MCF 10A (cell line): ENCODE measurements around the gene FERMT2. TPM values are rescaled to one million over a fixed set of nuclear protein-coding genes. Genes with fewer than 3 reads are reported as not detected.
"Not testable (repeated sequence)": the region's sequence is repeated elsewhere in the genome, so short reads cannot be mapped to it uniquely, and the experiment has no call there.

ENCODE experiments used
- BruUV-seq: library from RNA; stranded (reverse); fragments of 400-500 nt; replicated peaks from 2 replicates; lab custom pipeline; 2021; lab: Mats Ljungman, UMichigan
- CTCF ChIA-PET: fragments of 300-600 bp; sonication (Branson Sonifier 250); formaldehyde crosslinking; extraction: SDS; loops from one replicate; lab custom pipeline; 2021; ENCODE audit warnings: antibody characterized with exemption, inconsistent platforms; lab: Yijun Ruan, JAX
- POLR2A ChIA-PET: fragments of 300-600, 350-650 bp; sonication (Branson Sonifier 250); formaldehyde crosslinking; extraction: SDS; loops from one replicate; lab custom pipeline; 2020; ENCODE audit warnings: antibody characterized with exemption, inconsistent platforms; lab: Yijun Ruan, JAX
- DNase-seq: peaks from one replicate; pipeline ENCODE4 v3.0.0-alpha.2; 2018; ENCODE audit not compliant: unreplicated experiment
- H3K27ac Mint-ChIP-seq: one replicate; pipeline ENCODE4 v1.8.0; 2022; ENCODE audit warnings: mild to moderate bottlenecking, low read depth, mixed read lengths; ENCODE audit not compliant: unreplicated experiment
- H3K27me3 Mint-ChIP-seq: one replicate; pipeline ENCODE4 v1.8.0; 2022; ENCODE audit warnings: mixed read lengths; ENCODE audit not compliant: insufficient read depth, unreplicated experiment
- H3K36me3 Mint-ChIP-seq: one replicate; pipeline ENCODE4 v1.8.0; 2022; ENCODE audit warnings: mild to moderate bottlenecking, moderate library complexity, mixed read lengths; ENCODE audit not compliant: insufficient read depth, unreplicated experiment
- H3K4me1 Mint-ChIP-seq: one replicate; pipeline ENCODE4 v1.8.0; 2022; ENCODE audit warnings: mixed read lengths; ENCODE audit not compliant: insufficient read depth, unreplicated experiment
- H3K4me3 Mint-ChIP-seq: one replicate; pipeline ENCODE4 v1.8.0; 2022; ENCODE audit warnings: mild to moderate bottlenecking, moderate library complexity, mixed read lengths; ENCODE audit not compliant: unreplicated experiment
- H3K9me3 Mint-ChIP-seq: one replicate; pipeline ENCODE4 v1.8.0; 2022; ENCODE audit warnings: mixed read lengths; ENCODE audit not compliant: unreplicated experiment
- CTCF ChIP-seq: fragments of 200-600 bp; IDR thresholded peaks from one replicate; pipeline ENCODE4 v1.8.0; 2022; ENCODE audit warnings: antibody characterized with exemption, mild to moderate bottlenecking; ENCODE audit not compliant: unreplicated experiment
- intact Hi-C: fragments of 100-400 bp; cut with micrococcal nuclease; formaldehyde crosslinking; loops from 2 replicates; pipeline ENCODE4 v1.14.1; 2022
- total RNA-seq: library from RNA; stranded (reverse); gene quantifications from 2 replicates; pipeline ENCODE4 v1.2.3, GENCODE V29; 2022

Gene FERMT2
- total RNA-seq, 1 experiment from 2014 or later = 62.7 TPM

DNA sequence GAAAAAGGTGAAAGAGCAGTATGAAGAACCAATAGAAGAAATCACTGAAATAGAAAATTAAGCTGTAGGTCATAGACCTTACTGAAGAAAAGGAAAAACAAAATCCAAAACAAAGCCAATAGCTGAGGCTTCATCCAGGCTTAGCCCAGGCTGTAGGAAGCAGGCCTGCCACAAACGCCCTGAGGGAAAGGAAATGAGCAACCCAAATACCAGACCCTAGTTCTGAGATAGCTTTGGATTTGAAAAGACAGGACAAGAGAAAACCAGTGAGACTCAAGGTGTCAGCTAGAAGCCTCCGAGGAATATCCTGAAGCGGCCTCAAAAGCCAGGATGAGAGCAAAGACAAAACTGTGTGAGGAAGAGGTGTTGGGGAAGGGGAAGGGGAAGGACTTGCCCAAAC, 79.2 kb downstream of the FERMT2 start:
- Mint-ChIP-seq H3K27ac (peak overlapping the region; percentile 96), H3K9me3 (no peaks in the 10 kb centered on the region), H3K4me1 (peaks cover 40% of the 10 kb centered on the region), H3K27me3 (no peaks in the 10 kb centered on the region), H3K36me3 (peaks cover 53% of the 10 kb centered on the region), H3K4me3 (no peak overlapping the region)
- BruUV-seq = no TSS peak
- ChIA-PET CTCF (interaction anchor here (0.6 to 1.4 kb wide), 3 partner anchors 73 to 1685 kb away, joined by 3 to 4 read pairs (median 4); no protein-coding TSS in a partner anchor), POLR2A (interaction anchor here (0.9 to 4.4 kb wide), 3 partner anchors 8 to 78 kb away, joined by 3 to 38 read pairs (median 5); partner anchors contain the start of gene FERMT2)
- intact Hi-C loops = loop anchor here (2.0 to 5.0 kb wide), 2 partner anchors 46 to 79 kb away; partner anchors contain the start of gene FERMT2
- no peak for TF ChIP-seq CTCF
- peak; percentile 32 for DNase-seq

DNA sequence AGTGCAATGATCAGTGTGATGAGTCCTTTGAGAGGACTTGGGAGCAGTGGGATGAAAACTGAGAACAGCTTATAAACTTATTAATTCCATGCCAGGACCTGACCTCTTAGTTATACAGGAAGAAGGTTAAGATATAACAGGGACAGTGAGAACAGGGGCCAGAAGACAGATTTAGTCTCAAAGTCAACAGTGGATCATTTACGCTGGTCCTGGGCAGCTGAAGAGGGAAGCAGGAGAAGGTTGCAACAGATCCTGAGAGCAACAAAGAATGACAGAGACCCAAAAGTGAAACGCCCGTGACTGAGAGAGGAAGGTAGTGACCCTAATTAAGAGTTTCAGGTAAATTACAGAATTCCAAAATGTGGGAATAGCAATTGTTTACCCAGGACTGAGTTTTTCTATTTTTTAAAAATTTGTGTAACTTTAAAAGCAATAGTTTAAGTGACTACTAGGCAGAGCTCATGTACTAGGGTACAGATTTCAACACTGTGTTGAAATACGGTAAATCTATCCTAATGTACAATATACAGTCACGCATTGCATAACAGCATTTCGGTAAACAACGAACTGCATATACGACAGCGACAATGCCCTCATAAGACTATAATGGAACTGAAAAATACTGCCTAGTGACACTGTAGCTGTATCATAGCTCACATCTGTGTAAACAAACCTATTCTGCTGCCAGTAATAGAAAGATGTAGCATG, 81.8 kb downstream of the FERMT2 start:
- Mint-ChIP-seq H3K4me1 (peaks cover 30% of the 10 kb centered on the region), H3K9me3 (no peaks in the 10 kb centered on the region), H3K27ac (no peak overlapping the region), H3K27me3 (no peaks in the 10 kb centered on the region), H3K4me3 (no peak overlapping the region), H3K36me3 (peaks cover 37% of the 10 kb centered on the region)
- CTCF ChIA-PET = interaction anchor here (0.6 kb wide), 3 partner anchors 28 to 1719 kb away, joined by 3 to 4 read pairs (median 3); no protein-coding TSS in a partner anchor
- intact Hi-C loops = no loop called here
- BruUV-seq = no TSS peak
- no peak for DNase-seq
- POLR2A ChIA-PET = interaction anchor here (1.0 to 1.8 kb wide), 2 partner anchors 20 to 50 kb away, joined by 3 to 6 read pairs; no protein-coding TSS in a partner anchor
- no peak for TF ChIP-seq CTCF

DNA sequence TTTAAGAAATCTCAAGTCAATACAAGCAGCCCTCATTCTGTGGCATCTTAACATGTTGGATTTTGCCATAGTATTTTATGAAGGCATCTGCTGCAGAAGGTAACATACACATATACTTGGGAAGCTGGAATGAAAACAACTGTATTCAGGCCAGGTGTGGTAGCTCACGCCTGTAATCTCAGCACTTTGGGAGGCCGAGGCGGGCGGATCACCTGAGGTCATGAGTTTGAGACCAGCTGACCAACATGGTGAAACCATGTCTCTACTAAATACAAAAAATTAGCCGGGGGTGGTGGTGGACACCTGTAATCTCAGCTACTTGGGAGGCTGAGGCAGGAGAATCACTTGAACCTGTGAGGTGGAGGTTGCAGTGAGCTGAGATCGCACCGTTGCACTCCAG, 86.0 kb downstream of the FERMT2 start:
- DNase-seq, intact Hi-C loops, BruUV-seq, H3K27me3 Mint-ChIP-seq, H3K9me3 Mint-ChIP-seq, H3K27ac Mint-ChIP-seq, H3K4me3 Mint-ChIP-seq, CTCF ChIA-PET, H3K4me1 Mint-ChIP-seq: not testable (repeated sequence)
- POLR2A ChIA-PET = interaction anchor here (1.2 kb wide), 1 partner anchor 9 kb away, joined by 5 read pairs; no protein-coding TSS in a partner anchor
- peaks cover 13% of the 10 kb centered on the region for H3K36me3 Mint-ChIP-seq

DNA sequence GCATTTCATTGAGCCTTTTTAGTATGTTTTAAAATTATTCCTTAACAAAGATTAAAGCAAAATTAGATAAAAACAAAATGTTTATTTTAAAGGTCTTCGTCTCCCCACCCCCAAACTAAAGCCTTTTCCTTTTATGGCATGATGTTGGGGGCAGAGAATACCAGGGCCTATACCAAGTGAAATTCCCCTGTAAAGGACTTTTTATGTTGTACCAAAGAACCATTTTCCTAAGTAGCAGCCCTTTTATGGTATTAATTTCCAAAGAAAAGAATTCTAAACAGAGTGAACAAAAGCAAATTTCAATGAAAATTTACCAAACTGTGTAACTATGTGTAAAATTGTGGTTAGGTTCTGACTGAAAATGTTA, 87.5 kb downstream of the FERMT2 start:
- ChIA-PET CTCF (no interaction called here), POLR2A (interaction anchor here (0.6 to 1.5 kb wide), 4 partner anchors 9 to 87 kb away, joined by 3 to 5 read pairs (median 4); no protein-coding TSS in a partner anchor)
- Mint-ChIP-seq H3K27me3 (no peaks in the 10 kb centered on the region), H3K27ac (peak overlapping the region; percentile 84), H3K4me3 (peak overlapping the region; percentile 21), H3K9me3 (no peaks in the 10 kb centered on the region), H3K4me1 (peaks cover 6% of the 10 kb centered on the region), H3K36me3 (peaks cover 27% of the 10 kb centered on the region)
- intact Hi-C loops = no loop called here
- no peak for TF ChIP-seq CTCF
- BruUV-seq = no TSS peak
- no peak for DNase-seq
